ENCODE results near the gene AMFR.
"Not testable (repeated sequence)": the region's sequence is repeated elsewhere in the genome, so short reads cannot be mapped to it uniquely, and the experiment has no call there.

AMFR gene

GRCh38 chr16:56387396-56387795 is 37.9 kb downstream of the AMFR start:
- DNase-seq: no peak

DNA sequence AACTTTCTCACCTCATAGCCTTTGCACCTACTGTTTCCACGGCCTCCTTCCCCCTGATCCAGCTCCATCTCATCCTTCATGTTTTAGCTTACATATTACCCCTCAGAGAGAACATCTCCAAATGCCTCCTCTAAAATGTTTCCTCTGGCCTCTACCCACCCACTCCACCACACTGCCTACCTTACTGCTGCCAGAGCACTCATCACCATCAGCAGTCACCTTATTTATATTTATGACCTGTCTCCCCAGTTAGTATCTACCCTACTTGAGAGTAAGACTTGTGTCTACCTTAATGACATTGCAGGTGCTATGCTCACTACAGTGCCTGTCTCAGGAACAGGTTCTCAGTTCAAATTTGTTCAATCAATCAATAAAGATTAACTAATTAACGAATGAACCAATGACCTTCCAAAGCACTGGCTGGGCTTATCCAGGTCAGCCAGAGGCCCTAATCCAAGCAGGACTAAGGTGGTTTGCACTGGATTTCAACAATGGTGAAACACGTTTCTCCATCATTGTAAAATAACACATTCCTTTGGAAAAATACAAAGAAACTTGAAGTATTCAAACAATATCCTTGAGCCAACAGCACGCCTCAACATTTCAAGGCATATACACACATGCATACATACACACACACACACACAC is 41.1 kb downstream of the AMFR start:
- DNase-seq: no peak

- no peak for DNase-seq
Measured at GRCh38 chr16:56382901-56383355, 42.4 kb downstream of the AMFR start.

DNA sequence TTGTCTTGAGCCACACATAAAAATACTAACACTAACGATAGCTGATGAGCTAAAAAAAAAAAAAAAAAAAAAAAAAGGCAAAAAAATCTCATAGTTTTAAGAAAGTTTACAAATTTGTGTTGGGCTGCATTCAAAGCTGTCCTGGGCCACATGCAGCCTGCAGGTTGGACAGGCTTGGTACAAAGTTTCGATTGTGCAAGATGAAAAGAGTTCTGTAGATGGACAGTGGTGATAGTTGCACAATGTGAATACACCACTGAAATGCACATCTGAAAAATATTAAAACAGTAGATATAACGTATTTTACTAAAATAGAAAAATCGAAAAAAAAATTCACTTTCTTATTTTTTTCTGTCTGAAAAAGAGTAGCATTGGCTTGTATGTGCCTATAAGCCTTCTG is 42.9 kb downstream of the AMFR start:
- no peak for DNase-seq

DNA sequence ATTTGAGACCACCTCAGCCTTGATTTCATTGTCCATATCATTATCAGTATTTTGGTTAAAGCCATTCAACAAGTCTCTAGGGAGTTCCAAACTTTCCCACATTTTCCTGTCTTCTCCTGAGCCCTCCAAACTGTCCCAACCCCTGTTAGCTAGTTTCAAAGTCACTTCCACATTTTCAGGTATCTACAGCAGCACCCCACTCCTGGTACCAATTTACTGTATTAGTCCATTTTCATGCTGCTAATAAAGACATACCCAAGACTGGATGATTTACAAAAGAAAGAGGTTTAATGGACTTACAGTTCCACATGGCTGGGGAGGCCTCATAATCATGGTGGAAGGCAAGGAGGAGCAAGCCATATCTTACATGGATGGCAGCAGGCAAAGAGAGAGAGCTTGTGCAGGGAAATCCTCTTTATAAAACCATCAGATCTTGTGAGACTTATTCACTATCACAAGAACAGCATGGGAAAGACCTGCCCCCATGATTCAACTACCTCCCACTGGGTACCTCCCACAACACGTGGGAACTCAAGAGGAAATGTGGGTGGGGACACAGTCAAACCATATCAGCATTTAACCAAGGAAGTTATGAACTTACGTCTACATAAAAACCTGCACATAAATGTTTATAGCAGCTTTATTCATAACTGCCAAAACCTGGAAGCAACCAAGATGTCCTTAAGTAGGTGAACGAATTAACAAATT is 44.4 kb downstream of the AMFR start:
- DNase-seq: not testable (repeated sequence)

DNA sequence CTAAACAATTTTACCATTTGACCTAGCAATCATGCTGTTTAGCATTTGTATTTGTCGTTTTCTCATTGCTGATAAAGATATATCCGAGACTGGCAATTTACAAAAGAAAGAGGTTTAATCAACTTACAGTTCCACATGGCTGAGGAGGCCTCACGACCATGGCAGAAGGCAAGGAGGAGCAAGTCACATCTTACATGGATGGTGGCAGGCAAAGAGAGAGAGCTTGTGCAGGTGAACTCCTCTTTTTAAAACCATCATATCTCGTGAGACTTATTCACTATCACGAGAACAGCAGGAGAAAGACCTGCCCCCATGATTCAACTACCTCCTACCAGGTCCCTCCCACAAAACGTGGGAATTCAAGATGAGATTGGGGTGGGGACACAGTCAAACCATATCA is 46.3 kb downstream of the AMFR start:
- not testable (repeated sequence) for DNase-seq

- not testable (repeated sequence) for DNase-seq
Measured at GRCh38 chr16:56375792-56376191, 49.6 kb downstream of the AMFR start.

DNA sequence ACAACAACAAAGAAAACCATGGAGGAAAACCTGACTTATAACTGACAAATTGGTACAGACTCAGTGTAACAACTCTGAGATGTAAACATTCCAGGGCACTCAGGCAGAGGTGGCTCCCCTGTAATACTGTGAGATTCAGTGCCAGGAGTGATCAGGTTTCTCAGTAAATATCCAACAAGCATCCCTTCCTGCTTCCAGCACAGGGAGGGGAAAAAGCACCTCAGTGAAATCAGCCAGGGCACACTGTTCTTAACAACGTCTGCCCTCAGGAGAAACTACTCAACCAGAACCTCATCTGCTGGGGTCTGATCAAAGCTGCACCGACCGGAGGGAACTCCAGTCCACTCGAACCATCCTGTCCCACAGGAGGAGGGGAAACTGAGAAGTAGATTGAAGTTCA is 52.3 kb downstream of the AMFR start:
- DNase-seq: no peak

GRCh38 chr16:56372013-56372634 is 53.2 kb downstream of the AMFR start:
- no peak for DNase-seq

GRCh38 chr16:56371660-56371937 is 53.7 kb downstream of the AMFR start:
- no peak for DNase-seq

GRCh38 chr16:56370875-56371659 is 54.3 kb downstream of the AMFR start:
- no peak for DNase-seq

- DNase-seq: no peak
Measured at GRCh38 chr16:56370185-56370874, 55.0 kb downstream of the AMFR start.

DNA sequence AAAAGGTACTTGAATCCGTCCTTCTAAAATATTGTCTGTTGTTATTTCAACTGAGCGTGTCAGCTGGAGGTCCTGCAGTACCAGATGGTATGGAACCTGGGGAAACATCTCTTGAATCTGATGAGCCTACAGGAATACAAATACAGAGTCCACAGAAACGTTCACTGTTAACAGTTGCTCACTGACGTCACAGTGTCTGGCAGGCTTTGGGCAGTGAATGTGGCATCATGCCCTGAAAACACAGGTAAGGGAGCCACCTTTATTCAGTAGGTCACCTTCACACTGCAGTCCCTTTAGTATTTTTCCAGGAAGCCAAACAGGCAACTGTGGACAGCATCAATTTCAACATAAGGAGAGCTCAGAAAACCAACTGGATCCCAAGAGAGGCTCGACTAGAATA is 56.1 kb downstream of the AMFR start:
- no peak for DNase-seq

DNA sequence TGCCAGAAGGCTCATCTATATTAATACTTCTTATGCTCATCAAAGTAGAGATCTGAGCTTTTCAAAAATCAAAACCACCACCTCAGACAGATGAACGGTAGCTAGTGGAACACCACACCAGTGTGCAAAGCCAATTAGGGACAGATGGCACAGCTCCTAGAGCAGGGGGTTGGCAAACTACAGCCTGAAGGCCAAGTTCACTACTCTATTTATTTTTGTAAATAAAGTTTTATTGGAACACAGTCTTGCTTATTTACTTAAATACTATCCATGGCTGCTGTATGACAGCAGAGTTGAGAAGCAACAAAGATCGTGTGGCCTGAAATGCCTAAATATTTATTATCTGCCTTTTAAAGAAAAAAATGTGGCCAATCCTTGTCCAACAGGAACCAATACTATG is 56.8 kb downstream of the AMFR start:
- no peak for DNase-seq

GRCh38 chr16:56367764-56368163 is 57.6 kb downstream of the AMFR start:
- no peak for DNase-seq

DNA sequence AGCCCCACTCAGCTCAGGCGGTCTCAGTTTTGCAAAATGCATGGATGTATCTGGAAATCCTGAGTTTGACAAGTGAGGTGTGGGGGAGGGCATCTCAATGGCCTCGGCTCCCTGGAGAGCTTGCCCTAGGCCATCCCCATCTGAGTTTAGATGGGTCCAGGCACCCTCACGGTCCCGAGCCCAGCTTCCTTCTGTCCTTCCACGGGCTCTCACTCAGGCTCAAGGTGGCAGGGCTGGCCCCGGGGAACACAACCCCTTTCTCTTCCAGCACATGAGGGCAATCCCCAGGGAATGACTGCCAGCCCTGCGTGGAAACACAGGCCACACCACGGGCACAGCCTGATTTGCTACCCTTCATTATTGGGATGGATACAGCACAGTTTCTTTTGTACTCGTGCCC is 58.4 kb downstream of the AMFR start:
- DNase-seq: no peak

DNA sequence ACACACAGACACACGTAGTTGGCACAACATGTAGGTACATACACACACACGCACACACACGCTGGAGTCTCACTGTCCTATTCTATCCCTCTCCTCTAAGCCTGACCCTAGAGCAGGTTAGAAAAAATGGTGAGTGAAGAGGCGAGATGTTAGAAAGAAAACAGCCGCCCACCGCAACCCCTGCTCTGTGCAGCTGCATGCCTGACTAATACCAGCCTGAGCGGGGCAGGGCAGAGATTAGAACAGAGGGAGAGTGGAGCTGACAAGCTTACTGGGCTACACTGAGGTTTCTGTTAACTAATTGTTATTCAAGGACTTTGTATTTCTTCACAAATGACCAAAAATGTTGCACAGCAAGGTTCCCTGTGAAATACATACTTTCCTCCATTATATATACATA is 59.8 kb downstream of the AMFR start:
- DNase-seq: no peak

GRCh38 chr16:56364865-56365264 is 60.5 kb downstream of the AMFR start:
- DNase-seq: no peak

GRCh38 chr16:56363781-56364565 is 61.4 kb downstream of the AMFR start:
- no peak for DNase-seq

- DNase-seq: no peak
Measured at GRCh38 chr16:56363181-56363716, 62.1 kb downstream of the AMFR start.

DNA sequence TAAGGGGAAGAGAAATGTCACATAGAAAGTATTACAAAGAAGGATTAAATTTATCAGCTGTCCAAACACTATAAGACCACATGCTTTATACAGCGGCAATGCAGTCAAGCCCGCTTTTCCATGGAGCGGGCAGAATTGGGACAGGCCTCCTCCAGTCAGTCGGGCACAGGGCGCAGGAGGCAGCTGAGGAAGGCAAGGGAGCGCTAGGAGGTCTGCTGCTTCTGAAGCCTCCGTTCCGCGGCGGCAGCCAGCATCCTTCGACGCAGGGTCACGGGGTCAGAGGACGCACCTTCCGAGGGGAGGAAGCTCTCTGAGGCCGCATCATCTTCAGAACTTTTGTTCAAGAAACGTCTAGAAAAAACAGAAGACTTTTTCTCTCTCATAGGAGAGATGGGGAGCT is 62.6 kb downstream of the AMFR start:
- DNase-seq: no peak

GRCh38 chr16:56362057-56362655 is 63.2 kb downstream of the AMFR start:
- DNase-seq: no peak
